Right renal cortex interstitium (tissue), 3 donors: ENCODE data around the gene ZDHHC14. TPM values are rescaled to one million over a fixed set of nuclear protein-coding genes. Genes with fewer than 3 reads are reported as not detected.
A peak's percentile ranks its signal among the peaks of the same experiment; 100 is the strongest.
"Not testable (repeated sequence)": the region's sequence is repeated elsewhere in the genome, so short reads cannot be mapped to it uniquely, and the experiment has no call there.

Experiments used
- DNase-seq, 3 donors: peaks; one replicate each; pipeline ENCODE4 v3.0.0-alpha.2; 2013; ENCODE audit warnings: low read depth in 3 of 3, low spot score in 2 of 3
- polyA plus RNA-seq, 3 donors: library from polyadenylated mRNA; unstranded; fragments of 120-200 nt; gene quantifications; one replicate each; pipeline ENCODE4 v1.2.1, GENCODE V29; 2013; ENCODE audit not compliant: insufficient read length in 3 of 3

Gene ZDHHC14
- polyA plus RNA-seq, result 10 to 100 TPM; 15.9 to 19.5 (median 18.5) TPM

GRCh38 chr6:157380779-157381561, at the start of gene ZDHHC14:
Gene ZDHHC14, plus strand, starts transcription at chr6:157381190.
- peak in 2 of 3 donors; percentile 57 to 73 for DNase-seq

DNA sequence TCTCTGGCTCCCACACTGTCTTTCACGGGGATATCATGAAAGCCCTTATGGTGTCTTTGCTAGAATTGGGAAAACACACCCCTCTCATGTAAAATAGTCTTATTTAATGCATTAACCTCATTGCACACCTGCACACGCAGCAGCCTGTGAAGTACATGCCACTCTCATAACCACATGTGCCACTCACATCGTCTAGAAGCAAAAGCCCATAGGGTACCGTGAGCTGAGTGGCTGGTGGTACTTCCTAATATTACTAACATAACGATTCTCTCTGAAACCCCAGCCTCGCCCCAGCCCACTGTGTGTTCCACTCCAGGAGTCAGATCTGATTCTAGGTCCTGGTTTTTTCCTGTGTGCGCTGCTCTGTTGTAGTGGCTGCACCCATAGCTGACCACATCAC, 48.2 kb upstream of the ZDHHC14 start:
- DNase-seq, result no peak

DNA sequence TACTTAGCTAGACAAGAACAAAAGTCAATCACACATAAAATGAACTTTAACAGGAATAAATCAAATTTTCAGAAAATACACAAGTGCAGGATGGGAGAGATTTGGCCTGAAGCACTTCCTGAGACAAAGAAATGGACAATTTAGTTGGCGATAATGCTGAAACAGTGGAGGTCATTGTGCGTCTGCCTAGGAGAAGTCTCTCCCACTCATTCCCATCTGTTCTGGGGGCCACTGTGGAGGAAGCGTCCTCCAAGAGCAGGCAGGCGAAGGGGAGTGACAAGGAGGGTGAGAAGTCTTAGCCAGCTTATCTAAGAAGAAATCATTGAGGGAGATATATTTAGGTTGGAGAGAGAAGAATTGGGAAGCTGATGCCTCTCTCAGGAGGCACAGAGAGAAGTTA, 47.5 kb upstream of the ZDHHC14 start:
- no peak for DNase-seq

- no peak for DNase-seq
Observed at GRCh38 chr6:157333956-157334355, 47.0 kb upstream of the ZDHHC14 start.

DNA sequence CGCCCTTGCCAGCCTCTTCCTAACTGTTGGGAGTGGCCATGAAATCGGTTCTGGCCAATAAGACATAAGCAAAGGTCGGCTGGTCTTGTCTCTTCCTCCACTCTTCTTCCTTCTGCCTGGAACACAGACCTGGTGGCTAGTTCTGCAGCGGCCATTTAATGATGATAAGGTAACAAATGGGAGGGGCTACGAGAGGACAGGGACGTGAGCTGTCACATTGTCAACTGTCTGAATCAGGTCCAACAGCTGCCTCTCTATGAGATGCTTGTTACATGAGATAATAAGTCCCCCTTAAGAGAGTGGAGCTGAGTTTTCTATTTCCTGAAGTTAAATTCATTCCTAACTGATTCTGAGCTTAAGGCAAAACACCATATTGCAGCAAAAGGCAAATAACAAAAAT, 45.2 kb upstream of the ZDHHC14 start:
- DNase-seq, result no peak

DNA sequence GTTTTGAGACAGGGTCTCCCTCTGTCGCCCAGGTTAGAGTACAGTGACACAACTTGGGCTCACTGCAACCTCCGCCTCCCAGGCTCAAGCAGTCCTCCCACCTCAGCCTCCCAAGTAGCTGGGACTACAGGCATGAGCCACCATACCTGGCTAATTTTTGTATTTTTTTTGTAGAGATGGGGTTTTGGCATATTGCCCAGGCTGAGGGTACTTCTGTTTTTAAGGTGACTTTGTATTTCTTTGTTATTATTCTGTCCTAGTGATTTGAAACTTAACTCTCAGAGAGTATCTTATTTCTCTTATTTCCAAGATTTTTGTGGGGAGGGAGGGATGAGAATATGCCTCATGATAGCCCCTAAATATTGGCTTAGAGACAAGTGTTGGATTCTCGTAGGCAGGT, 43.7 kb upstream of the ZDHHC14 start:
- DNase-seq, result not testable (repeated sequence)

DNA sequence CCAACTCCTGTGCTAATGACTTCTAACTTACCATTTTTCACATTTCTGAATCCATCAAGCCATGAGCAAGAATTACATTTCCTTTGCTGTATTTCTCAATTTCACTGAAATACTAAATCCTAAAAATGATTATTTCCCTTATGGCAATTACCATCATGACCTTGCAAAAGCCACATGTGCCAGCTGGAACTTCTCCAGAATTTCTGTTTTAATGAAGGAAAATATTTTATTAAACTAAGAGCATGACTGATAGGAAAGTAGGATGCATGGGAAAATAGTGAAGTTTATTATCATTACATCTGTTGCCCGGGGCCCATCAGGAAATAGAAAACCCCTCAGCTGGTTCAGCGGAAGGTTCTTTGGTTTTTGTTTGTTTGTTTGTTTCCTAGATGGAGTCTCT, 43.2 kb upstream of the ZDHHC14 start:
- no peak for DNase-seq

- no peak for DNase-seq
Observed at GRCh38 chr6:157339432-157339831, 41.6 kb upstream of the ZDHHC14 start.

GRCh38 chr6:157343732-157344131, 37.3 kb upstream of the ZDHHC14 start:
- DNase-seq, result no peak

DNA sequence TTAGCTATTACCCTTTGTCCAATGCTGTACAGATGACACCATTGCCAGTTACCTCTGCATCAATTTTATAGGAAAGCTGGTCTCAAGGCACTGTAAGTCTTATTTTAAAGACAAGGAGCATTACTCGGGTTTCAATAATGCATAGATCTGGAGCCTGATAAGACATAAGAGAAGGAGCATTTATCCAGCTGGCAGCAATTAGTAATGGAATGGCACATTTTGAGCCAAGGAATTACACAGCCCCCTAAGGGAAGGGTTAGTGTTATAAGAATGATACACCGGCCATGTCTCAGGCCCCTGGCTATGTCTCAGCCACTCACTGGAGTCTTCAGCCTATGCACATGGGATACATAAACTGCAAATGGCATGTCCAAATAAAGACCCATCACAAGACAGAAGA, 34.6 kb upstream of the ZDHHC14 start:
- no peak for DNase-seq

GRCh38 chr6:157358287-157358686, 22.7 kb upstream of the ZDHHC14 start:
- DNase-seq, result no peak

- no peak for DNase-seq
Observed at GRCh38 chr6:157361886-157362285, 19.1 kb upstream of the ZDHHC14 start.

- DNase-seq, result no peak
Observed at GRCh38 chr6:157364705-157365104, 16.3 kb upstream of the ZDHHC14 start.

GRCh38 chr6:157366648-157367047, 14.3 kb upstream of the ZDHHC14 start:
- DNase-seq, result no peak

GRCh38 chr6:157368359-157369049, 12.5 kb upstream of the ZDHHC14 start:
- DNase-seq, result no peak

DNA sequence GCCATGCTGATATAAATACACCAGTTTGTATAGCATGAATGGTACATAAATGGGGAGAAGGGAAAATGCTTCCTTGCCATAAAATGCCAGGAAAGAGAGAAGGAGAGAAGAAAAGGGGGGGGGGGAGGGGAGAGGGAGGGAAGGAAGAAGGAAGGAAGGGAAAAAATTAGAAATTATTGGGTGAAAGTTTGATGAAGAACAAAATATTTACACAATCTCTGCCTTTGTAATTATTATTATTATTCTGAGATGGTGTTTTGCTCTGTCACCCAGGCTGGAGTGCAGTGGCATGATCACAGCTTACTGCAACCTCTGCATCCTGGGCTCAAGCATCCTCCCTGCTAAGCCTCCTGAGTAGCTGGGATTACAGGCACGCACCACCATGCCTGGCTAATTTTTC, 10.2 kb upstream of the ZDHHC14 start:
- no peak for DNase-seq

DNA sequence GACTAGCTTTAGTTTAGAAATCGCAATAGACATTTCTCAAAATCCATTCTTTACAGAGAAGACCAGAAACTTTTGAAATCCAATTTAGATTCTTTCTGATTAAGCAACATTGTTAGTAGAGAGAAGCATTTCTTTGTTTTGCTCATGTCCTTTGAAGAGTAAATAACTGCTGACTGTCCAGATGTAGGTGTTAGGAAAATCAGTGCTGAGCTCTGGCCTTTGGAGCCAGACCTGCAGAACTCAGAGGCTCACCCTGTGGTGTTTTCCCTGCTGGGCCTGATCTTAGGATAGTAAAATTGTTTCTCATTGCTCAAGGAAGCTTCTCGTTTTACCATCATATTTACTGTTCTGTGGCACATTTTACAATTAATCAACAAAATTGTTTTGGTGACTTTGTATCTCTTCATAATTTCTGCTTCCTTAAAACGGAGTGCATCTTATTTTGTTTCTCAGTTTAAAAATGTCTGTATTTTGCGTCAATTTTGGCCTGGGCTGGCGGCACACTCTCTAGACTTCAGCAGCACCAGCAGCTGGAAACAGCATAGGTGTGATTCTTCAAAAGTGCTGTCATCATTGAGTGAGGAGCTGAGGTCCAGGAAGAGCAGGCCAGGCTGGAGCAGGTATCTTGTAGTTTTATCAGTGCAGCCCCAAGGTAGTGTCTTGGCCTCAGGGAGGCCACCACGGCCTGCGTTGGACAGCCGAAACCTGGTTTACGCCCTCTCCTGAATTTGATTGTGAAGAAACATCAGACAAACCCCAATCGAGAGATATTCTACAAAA, 8.3 kb upstream of the ZDHHC14 start:
- no peak for DNase-seq

DNA sequence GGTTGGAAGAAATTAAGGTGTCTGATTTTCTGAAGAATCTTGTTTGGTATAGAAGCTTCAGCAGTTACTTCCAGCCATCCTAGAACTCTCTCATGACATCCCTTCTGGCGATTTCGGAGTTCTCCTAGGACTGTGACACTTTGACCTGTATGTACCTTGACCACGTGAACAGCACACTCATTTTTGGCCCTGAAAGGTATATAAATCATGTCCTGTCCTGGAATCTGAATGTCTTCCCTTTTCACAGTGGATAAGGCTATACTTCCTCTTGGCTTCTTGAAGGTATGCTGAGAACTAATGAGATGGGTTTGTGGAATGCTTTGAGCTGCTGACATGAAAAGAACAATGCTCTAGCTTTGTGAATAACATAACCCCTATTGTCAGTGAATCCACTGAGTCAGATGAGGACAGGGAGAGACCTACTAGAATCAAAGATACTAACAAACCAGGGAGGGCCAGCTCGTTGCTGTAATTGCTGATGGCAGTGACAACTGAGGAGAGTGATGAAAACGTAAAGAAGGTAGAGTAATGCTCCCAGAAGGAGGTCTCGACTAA, 6.0 kb upstream of the ZDHHC14 start:
- DNase-seq, result no peak

- no peak for DNase-seq
Observed at GRCh38 chr6:157376241-157376640, 4.7 kb upstream of the ZDHHC14 start.

- DNase-seq, result no peak
Observed at GRCh38 chr6:157376706-157377230, 4.2 kb upstream of the ZDHHC14 start.
